GM20000 (cell line): ENCODE data around the gene SQSTM1.

ENCODE experiments used
- DNase-seq: peaks from one replicate; pipeline ENCODE4 v3.0.0; 2012; ENCODE audit warnings: low spot score
- TF ChIP-seq, protein P1 (sequence below): IDR thresholded peaks from 2 replicates; pipeline ENCODE4 v1.5.1; 2012; ENCODE audit warnings: mild to moderate bottlenecking, control low read depth; ENCODE audit errors: extremely low read depth, missing control alignments

Gene SQSTM1

DNA sequence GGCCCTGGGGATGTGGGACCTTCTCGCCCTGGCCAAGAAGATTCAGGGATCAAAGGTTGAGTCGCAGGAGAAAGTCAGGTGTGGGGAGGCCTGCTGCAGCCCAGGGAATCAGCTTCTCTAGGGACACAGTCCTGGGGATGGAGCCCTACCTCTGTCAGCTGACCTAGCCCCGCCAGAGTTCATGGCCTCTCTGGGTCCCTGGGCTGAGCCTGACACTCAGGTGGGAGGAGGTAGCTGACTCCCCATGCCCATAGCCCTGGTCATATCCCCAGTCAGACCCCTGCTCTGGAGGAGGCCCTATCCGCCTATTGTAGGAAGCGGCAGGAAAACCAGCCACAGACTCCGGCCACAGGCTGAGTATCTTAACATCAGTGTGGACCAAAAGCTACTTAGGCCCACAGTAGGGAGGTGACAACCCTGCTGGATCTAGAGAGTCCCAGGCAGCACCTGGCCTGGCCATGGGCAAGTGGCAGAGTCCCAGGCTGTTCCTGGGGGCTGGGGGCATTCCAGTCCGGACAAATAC, 52.9 kb downstream of the SQSTM1 start:
- no peak for DNase-seq
- TF ChIP-seq, protein P1, sequence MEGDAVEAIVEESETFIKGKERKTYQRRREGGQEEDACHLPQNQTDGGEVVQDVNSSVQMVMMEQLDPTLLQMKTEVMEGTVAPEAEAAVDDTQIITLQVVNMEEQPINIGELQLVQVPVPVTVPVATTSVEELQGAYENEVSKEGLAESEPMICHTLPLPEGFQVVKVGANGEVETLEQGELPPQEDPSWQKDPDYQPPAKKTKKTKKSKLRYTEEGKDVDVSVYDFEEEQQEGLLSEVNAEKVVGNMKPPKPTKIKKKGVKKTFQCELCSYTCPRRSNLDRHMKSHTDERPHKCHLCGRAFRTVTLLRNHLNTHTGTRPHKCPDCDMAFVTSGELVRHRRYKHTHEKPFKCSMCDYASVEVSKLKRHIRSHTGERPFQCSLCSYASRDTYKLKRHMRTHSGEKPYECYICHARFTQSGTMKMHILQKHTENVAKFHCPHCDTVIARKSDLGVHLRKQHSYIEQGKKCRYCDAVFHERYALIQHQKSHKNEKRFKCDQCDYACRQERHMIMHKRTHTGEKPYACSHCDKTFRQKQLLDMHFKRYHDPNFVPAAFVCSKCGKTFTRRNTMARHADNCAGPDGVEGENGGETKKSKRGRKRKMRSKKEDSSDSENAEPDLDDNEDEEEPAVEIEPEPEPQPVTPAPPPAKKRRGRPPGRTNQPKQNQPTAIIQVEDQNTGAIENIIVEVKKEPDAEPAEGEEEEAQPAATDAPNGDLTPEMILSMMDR = no peak

DNA sequence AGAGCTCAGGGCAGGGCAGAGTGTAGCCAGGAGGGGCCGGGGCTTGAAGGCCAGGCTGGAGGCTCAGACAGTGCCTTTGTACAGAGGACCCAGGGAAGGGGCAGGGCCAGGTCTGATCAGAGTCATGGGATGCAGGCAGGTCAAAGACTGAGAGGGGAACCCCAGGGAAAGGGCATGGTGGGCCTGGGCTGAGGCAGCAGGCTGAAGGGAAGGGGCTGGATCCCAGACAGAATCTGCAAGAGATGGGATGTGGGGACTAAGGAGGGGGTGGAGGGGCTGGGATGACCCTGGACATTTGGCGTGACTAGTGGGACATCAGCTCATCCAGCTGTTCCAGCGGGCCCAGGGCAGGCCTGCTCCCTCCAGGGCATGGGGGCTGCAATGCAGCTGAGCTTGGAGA, 53.4 kb downstream of the SQSTM1 start:
- TF ChIP-seq, protein P1 = no peak
- DNase-seq = no peak

DNA sequence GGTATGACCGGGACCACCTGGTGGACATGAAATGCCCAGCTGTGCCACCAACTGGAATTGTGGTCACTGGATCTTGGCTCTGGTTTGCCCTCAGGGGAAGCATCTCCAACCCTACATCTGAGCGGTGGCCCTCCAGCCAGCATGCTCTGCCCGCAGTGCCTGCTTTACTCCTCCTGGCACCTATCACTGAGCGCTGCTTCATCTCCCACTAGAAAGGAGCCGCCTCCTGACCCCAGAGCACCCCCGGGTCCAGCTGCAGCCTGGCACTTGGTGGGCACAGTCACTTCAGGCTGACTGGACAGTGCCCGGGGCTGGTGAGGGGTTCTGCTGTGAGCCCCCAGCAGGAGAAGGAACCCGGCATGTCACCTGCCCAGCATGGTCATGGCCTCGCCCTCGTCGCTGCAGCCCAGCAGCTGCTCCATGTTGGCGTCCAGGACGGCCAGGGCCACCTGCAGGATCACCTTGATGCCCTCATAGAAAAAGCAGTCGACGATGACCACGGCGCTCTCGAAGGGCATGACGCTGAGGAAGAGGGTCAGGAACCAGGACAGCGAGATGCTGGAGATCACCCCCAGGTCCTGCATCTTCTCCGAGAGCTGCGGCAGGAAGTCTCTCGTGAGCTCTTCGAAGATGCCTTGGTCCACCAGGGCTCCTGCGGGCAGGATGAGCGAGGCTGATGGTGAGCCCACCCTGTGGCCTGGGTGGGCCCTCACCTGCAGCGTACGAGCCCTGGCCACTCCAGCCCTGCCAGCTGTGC, 54.0 kb downstream of the SQSTM1 start:
- no peak for DNase-seq
- TF ChIP-seq, protein P1 = no peak

DNA sequence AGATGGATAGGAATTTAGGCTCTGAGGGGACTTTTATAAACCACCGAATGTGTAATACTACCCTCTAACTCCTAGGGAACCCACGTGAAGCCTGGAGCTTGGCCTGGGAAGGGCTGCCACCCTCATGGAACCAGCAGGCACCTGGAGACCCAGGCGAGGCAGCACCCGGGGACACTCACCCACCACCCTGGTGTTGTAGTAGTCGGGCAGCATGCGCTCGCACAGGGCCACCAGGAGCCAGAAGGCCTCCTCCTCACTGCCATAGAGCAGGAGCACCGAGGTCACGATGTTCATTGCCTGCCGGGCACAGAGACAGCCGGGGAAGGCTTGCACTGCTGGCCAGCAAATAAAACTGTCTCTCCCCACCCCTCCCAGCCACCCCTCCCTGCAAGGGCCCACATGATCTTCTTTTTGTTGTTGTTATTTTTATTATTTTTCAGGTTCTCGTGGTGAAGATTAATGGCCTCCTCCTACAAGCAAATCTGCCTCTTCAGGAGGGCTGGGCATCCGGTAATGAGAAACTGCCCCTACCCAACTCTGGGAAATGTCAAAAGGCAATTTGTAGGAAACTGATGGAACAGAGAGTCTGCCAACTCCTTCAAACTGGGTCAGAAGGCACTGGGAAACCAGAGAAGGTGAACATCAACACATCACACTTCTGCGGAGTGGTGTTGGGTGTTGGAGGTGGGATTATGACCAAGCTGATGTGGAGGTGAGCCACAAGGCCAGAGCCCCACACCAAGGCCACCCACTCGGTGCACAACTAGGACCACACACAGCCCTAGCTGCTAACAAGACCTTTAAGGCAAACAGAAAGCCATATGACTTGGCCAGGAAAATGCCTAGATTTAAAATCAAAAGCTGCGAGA, 55.3 kb downstream of the SQSTM1 start:
- DNase-seq = no peak

DNA sequence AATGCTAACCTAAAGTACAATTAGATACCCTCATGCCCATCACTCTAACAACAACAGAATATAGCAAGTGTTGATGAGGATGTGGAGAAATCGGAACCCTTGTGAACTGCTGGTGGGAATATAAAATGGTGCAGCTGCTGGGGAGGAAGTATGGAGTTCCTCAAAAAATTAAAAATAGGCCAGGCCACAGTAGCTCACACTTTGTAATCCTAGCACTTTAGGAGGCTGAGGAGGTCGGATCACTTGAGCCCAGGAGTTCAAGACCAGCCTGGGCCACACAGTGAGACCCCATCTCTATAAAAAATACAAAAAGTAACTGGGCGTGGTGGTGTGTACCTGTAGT, 55.9 kb downstream of the SQSTM1 start:
- DNase-seq = no peak
- TF ChIP-seq, protein P1 = no peak

More for the DNA sequence above, 55.3 kb downstream of the SQSTM1 start:
- TF ChIP-seq, protein P1 = no peak

DNA sequence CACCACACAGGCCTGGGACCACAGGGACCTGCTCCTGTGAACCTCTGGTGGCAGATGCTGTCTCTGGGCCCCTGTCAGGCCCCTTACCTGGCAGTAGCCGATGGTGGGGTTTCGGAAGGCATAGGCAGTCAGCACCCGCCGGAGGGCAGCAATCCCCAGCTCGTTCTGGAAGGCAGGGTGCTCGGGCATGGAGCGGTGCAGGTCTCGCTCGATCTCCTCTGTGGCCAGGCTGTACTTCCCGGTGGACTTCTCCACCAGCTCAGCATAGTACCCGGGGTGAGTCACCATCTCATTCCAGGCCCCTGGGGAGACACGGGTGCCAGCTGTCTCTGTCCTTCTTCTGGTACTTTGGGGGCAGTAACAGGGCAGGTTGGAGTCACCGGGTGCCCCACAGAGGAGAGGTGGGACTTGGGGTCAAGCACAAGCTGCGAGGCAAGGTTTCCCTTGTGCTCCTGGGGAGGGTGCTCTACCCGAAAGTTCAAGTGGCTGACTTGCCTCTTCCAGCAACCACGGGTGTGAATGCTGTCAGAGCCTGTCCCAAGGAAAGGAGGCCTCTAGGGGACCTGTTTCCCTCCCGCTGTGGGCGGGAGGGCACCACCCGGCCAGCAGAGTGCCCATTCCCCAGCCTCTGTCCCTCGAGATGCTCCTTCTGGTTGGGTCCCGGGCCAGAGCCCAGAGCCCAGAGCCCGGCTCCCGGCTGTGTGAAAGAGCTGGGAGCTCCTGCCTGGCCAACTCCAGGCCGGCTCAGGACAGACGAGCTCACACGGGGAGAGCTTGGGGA, 57.7 kb downstream of the SQSTM1 start:
- no peak for DNase-seq
- TF ChIP-seq, protein P1 = no peak
